Aorta (tissue), 5 donors: ENCODE data around the gene COMMD1. TPM values are rescaled to one million over a fixed set of nuclear protein-coding genes. Genes with fewer than 3 reads are reported as not detected.

Source experiments
- ATAC-seq: fragments of 200-7000 bp; cut with Tn5 transposase; one replicate; pipeline ENCODE4 v1.9.1; 2022; ENCODE audit warnings: moderate library complexity; ENCODE audit not compliant: low FRiP score
- DNase-seq, 2 donors: peaks; one replicate each; pipeline ENCODE4 v3.0.0-alpha.2; 2020
- H3K27ac ChIP-seq, 2 donors: one replicate each; pipeline ENCODE4 v1.5.1; 2013; ENCODE audit warnings: low read length in 2 of 2, mild to moderate bottlenecking in 2 of 2, moderate library complexity in 2 of 2, control low read depth in 1 of 2, inconsistent platforms in 1 of 2, low read depth in 1 of 2
- H3K27me3 ChIP-seq, 2 donors: one replicate each; pipeline ENCODE4 v1.6.1; 2013; ENCODE audit warnings: control low read depth in 1 of 2, low read length in 1 of 2, mild to moderate bottlenecking in 1 of 2, moderate library complexity in 1 of 2; ENCODE audit not compliant: insufficient read depth in 2 of 2, control insufficient read depth in 1 of 2
- H3K36me3 ChIP-seq, 2 donors: one replicate each; pipeline ENCODE4 v1.6.1; 2013; ENCODE audit warnings: control low read depth in 1 of 2, low read length in 1 of 2, mild to moderate bottlenecking in 1 of 2; ENCODE audit not compliant: insufficient read depth in 2 of 2, control insufficient read depth in 1 of 2
- H3K4me1 ChIP-seq, 2 donors: one replicate each; pipeline ENCODE4 v1.6.1; 2013; ENCODE audit warnings: low read length in 2 of 2, control low read depth in 1 of 2, mild to moderate bottlenecking in 1 of 2, moderate library complexity in 1 of 2; ENCODE audit not compliant: insufficient read depth in 2 of 2, control insufficient read depth in 1 of 2
- H3K4me3 ChIP-seq, 2 donors: one replicate each; pipeline ENCODE4 v1.5.1; 2013; ENCODE audit warnings: low read length in 2 of 2, control low read depth in 1 of 2, mild to moderate bottlenecking in 1 of 2
- H3K9me3 ChIP-seq: one replicate; pipeline ENCODE4 v1.6.1; 2013; ENCODE audit warnings: mild to moderate bottlenecking, low read length; ENCODE audit not compliant: control insufficient read depth
- WGBS, 2 donors: extraction: QIAGEN DNeasy Blood & Tissue Kit; methylation state at CpG; one replicate each; pipeline ENCODE4 v1.1.7; 2013; 5-methylcytosine and 5-hydroxymethylcytosine counted together
- intact Hi-C, 2 donors: fragments of 100-400 bp; cut with DNase I; formaldehyde crosslinking; loops; one replicate each; pipeline versions ENCODE4 v1.14.2 to v1.15.0; 2022
- polyA plus RNA-seq, 2 donors: library from polyadenylated mRNA; stranded (reverse); fragments of 200-250 nt; gene quantifications; one replicate each; pipeline ENCODE4 v1.2.3, GENCODE V29; 2013
- total RNA-seq, 2 donors: library from RNA; stranded (reverse); fragmentation: NEBNext Ultra II Directional; extraction: Animal tissue kit (Norgen Biotek cat#: 25700); gene quantifications; one replicate each; pipeline ENCODE4 v1.2.1, GENCODE V29; 2021
- donor health status: healthy with polysubstance abuse.
- donor health status: Bipolar disorder and iron deficiency.
- donor health status: DM: no; HTN: no; CAD: no.
- donor health status: DM: no; HTN: no; CAD: no.
- donor health status: DM: yes; HTN: yes; CAD: no.

The COMMD1 gene
- total and polyA plus RNA-seq, 4 donors: 38.1 to 70.2 (median 49.3) TPM

GRCh38 chr2:61882850-61883249 lies 22.6 kb upstream of the COMMD1 start:
- intact Hi-C loops: loop anchor here (10.0 kb wide), 1 partner anchor 348 kb away; the partner anchor contains the start of gene XPO1 (in 2 of the 2)
- ATAC-seq (no peak), DNase-seq (no peak)
- no peak overlapping the region for H3K27ac ChIP-seq
- no peaks in the 10 kb centered on the region for H3K9me3 ChIP-seq
- WGBS, 2 donors: 87 to 92% methylated on average over 5 of the region's 5 CpGs
- peaks cover 1 to 3% of the 10 kb centered on the region in 2 donors for H3K36me3 ChIP-seq
- no peak overlapping the region for H3K4me3 ChIP-seq
- no peaks in the 10 kb centered on the region for H3K27me3 ChIP-seq
- no peaks in the 10 kb centered on the region for H3K4me1 ChIP-seq

GRCh38 chr2:61885896-61886603 lies 19.4 kb upstream of the COMMD1 start:
- no peak overlapping the region for H3K27ac ChIP-seq
- DNase-seq (no peak), ATAC-seq (no peak)
- WGBS, 2 donors: 89 to 94% methylated on average over 18 of the region's 18 CpGs
- no peaks in the 10 kb centered on the region for H3K27me3 ChIP-seq
- H3K9me3 ChIP-seq: no peaks in the 10 kb centered on the region
- H3K4me1 ChIP-seq: no peaks in the 10 kb centered on the region
- no peak overlapping the region for H3K4me3 ChIP-seq
- intact Hi-C loops: loop anchor here (5.0 to 10.0 kb wide), 2 partner anchors 351 to 414 kb away; partner anchors contain the start of genes XPO1 (in 2 of the 2) and USP34 (in 1 of the 2)
- H3K36me3 ChIP-seq: peaks cover 0 to 3% of the 10 kb centered on the region in 2 donors

DNA sequence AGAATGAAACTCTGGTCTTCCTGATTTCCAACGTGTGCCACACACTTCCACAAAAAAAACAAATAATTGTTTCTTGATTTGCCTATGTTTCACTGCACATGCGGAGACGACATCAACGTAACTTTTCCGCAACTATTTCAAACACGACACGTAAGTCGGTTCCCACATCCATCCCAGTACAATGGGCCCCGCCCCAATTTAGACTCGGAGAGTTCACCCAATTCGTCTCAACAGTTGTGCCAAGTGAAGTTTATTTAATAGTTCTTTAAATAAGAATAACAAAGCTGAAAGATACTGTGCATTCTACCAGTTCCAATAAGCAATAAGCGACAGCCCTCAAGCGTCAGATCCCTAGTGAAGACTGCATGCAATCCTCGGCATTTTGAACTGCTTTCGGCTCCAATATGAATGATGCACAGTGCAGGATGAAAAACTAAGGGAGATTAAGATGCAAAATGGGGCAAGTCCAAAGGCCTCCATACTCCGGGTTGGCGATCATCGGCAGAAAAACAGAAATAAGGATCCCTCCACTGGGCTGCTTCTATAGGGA lies 17.7 kb upstream of the COMMD1 start:
- intact Hi-C loops: loop anchor here (2.0 to 10.0 kb wide), 3 partner anchors 33 to 415 kb away; partner anchors contain the start of genes XPO1 (in 2 of the 2), FAM161A (in 1 of the 2) and USP34 (in 1 of the 2)
- 0% methylated on average over 18 of the region's 18 CpGs for WGBS, 2 donors
- Histone ChIP-seq H3K4me3 (peak overlapping the region; percentile 82 to 92), H3K27ac (peak overlapping the region; percentile 62 to 92), H3K27me3 (no peaks in the 10 kb centered on the region), H3K9me3 (no peaks in the 10 kb centered on the region), H3K36me3 (peaks cover 0 to 3% of the 10 kb centered on the region in 2 donors), H3K4me1 (no peaks in the 10 kb centered on the region)
- no peak for DNase-seq
- ATAC-seq: no peak

DNA sequence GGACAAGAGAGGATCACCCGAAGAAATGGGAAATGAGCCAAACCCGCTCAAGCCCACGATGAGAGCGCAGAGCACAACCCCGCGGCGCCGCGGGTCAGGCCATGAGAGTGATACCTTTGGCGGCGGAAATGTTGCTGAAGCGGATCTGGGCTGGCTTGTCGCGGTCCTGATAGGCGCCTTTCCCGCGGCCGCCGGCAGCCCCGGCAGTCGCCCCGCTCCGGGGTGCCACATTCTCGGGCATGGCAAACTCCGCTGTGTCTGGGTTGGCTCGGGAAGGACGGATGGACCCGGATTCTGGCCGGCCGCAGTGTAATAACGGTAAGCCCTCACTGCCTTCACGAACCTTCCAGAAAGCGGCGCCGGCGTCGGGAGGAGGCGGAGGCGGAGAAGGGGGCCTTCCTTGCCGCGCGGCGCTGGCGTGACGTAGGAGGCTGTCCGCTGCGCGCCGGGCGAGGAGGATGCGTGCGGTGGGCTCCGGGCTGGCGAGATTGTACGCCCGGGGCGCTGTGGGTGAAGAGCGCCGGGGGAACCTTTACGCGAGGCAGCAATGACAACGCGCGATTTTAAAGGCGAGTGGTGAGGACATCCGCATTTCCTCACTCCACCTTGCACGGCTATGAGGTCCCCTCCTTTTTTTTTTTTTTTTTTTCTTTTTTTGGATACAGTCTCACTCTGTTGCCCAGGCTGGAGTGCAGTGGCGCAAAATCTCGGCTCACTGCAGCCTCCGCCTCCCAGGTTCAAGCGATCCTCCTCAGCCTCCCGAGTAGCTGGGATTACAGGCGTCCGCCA lies 17.0 kb upstream of the COMMD1 start, which contains the start of gene CCT4:
CCT4 (minus strand) TSS at position 390 of the 789 bp plus-strand sequence; CDS start at position 241, 149 bp downstream.
- intact Hi-C loops: loop anchor here (2.0 to 10.0 kb wide), 3 partner anchors 34 to 416 kb away; partner anchors contain the start of genes XPO1 (in 2 of the 2), FAM161A (in 1 of the 2) and USP34 (in 1 of the 2)

GRCh38 chr2:61898810-61899209 lies 6.7 kb upstream of the COMMD1 start:
- Histone ChIP-seq H3K4me1 (no peaks in the 10 kb centered on the region), H3K4me3 (no peak overlapping the region), H3K36me3 (no peaks in the 10 kb centered on the region), H3K27me3 (no peaks in the 10 kb centered on the region), H3K27ac (no peak overlapping the region), H3K9me3 (no peaks in the 10 kb centered on the region)
- no peak for DNase-seq
- no peak for ATAC-seq
- intact Hi-C loops: no loop called here
- 3 to 4% methylated on average over 2 of the region's 2 CpGs for WGBS, 2 donors

More for the DNA sequence above, 17.0 kb upstream of the COMMD1 start, which contains the start of gene CCT4:
- Histone ChIP-seq H3K36me3 (no peaks in the 10 kb centered on the region), H3K4me3 (peak within 1 kb of the TSS; percentile 82 to 92), H3K27ac (peak within 1 kb of the TSS; percentile 62 to 92), H3K27me3 (no peaks in the 10 kb centered on the region), H3K9me3 (no peaks in the 10 kb centered on the region), H3K4me1 (no peaks in the 10 kb centered on the region)
- ATAC-seq (peak; percentile 99), DNase-seq (peak; percentile 92 to 96)
- 1% methylated on average over 73 to 74 of the region's 74 CpGs for WGBS, 2 donors

DNA sequence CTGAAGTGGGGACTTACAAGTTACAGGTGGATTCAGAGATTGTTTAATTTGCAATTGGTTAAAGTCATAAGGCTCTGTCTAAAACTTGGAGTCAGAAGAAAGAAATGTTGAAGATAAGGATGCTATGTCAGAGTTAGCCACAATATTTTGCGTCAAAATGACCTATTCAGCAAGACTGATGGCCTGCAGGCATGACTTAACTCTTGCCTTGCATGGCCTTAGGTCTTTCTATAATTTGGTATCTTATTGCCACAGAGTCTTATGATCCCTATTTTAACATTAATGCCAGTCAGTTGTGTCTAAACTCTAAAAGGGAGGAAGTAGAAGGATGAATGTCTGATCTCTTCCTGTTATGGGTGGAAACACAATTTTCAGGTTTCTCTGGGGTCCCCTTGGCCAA lies 5.2 kb upstream of the COMMD1 start:
- 39 to 46% methylated on average over 1 of the region's 1 CpG for WGBS, 2 donors
- intact Hi-C loops: no loop called here
- no peak for DNase-seq

DNA sequence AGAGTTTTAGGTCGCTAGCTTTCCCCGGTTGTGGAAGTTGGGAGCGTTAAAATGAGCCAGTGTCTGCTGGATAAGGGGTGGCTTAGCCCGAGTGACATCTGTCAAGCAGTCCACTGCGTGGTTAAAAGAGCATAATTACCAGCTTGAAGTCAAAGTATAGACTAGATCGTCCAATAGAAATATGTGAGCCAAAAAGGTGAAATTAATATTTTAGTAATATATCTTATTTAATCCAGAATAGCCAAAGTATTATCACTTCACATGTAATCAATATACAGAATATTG lies 654 bp downstream of the COMMD1 start:
- H3K9me3 ChIP-seq: no peaks in the 10 kb centered on the region
- ATAC-seq (no peak), DNase-seq (no peak)
- H3K4me3 ChIP-seq: peak overlapping the region; percentile 58 to 95
- no peaks in the 10 kb centered on the region for H3K36me3 ChIP-seq
- WGBS, 2 donors: 1% methylated on average over 6 of the region's 6 CpGs
- H3K4me1 ChIP-seq: no peaks in the 10 kb centered on the region
- intact Hi-C loops: no loop called here
- no peak overlapping the region for H3K27ac ChIP-seq
- H3K27me3 ChIP-seq: no peaks in the 10 kb centered on the region

More for the DNA sequence above, 5.2 kb upstream of the COMMD1 start:
- no peaks in the 10 kb centered on the region for H3K9me3 ChIP-seq
- no peak for ATAC-seq
- no peaks in the 10 kb centered on the region for H3K4me1 ChIP-seq
- H3K27me3 ChIP-seq: no peaks in the 10 kb centered on the region
- H3K4me3 ChIP-seq: no peak overlapping the region
- no peaks in the 10 kb centered on the region for H3K36me3 ChIP-seq
- H3K27ac ChIP-seq: no peak overlapping the region

GRCh38 chr2:61909116-61909515 lies 3.6 kb downstream of the COMMD1 start:
- intact Hi-C loops: no loop called here
- WGBS, 2 donors: 79 to 82% methylated on average over 8 of the region's 8 CpGs

More at GRCh38 chr2:61909116-61909515, 3.6 kb downstream of the COMMD1 start:
- Histone ChIP-seq H3K9me3 (no peaks in the 10 kb centered on the region), H3K36me3 (no peaks in the 10 kb centered on the region), H3K4me3 (no peak overlapping the region), H3K27me3 (no peaks in the 10 kb centered on the region), H3K27ac (no peak overlapping the region), H3K4me1 (no peaks in the 10 kb centered on the region)
- no peak for DNase-seq
- no peak for ATAC-seq
